GM19324 (cell line): ENCODE data around the gene HOXA6.
A peak's percentile ranks its signal among the peaks of the same experiment; 100 is the strongest.

Experiments
- ATAC-seq: cut with Tn5 transposase; IDR thresholded peaks from one replicate; pipeline ENCODE4 v1.9.1; 2021; ENCODE audit warnings: mild to moderate bottlenecking, moderate library complexity; ENCODE audit not compliant: unreplicated experiment, low FRiP score

The HOXA6 gene

DNA sequence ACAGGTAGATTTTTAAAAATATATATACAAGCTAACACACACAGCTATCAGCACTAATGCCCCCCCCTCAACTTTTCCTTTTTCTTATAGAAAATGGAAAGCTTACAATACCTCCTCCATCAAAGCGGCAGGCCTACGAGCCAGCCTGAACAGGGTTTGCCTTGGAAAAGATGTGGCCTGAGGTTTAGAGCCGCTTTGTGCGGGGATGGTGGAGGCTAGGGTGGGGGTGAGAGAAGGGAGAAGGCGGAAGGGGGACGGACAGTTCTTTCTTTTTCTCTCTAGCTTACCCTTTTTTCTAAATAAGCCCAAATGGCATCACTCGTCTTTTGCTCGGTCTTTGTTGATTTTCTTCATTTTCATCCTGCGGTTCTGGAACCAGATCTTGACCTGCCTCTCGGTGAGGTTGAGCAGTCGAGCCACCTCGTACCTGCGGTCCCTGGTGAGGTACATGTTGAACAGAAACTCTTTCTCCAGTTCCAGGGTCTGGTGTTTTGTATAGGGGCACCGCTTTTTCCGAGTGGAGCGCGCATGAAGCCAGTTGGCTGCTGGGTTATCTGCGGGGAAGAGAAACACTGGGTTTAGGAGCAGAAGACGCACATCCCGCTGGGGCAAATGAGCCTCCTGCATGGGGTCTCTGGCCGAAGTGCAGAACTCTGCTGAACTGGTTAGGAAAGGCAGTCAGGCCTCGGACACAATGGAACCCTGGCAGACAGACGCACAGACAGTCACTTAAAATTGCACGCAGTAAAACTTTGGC is 15.9 kb upstream of the HOXA6 start:
- no peak for ATAC-seq

DNA sequence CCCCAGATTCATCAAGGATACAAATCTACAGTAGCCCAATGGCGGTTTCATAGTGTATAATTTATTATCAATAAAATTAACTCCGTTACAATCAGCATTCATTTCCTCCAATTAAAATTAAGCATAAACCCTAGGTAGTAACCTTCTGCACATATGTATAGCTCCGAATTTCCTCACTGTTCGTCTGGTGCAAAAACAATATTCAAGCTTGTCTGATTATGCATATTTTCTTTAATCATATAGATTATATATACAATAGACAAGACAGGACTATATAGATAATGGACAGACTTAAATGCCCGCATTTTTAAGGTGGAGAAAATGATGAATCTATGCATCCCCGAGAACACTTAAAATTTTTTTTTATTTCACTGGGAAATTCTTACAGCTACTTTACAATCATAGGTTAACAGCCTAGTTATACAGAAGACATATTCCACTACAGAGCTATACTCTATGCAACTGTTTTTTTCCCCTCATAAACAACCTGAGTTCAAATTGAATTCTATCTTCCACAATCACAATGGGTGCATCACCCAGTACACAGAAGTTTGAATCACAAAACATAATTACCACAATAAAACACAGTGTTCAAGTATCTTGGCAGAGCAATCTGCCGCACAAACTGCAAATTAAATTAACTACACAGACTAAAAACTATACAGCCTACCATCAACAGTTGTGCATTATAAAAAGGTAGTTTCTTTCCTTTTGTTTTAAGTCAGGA is 15.2 kb upstream of the HOXA6 start:
- no peak for ATAC-seq

DNA sequence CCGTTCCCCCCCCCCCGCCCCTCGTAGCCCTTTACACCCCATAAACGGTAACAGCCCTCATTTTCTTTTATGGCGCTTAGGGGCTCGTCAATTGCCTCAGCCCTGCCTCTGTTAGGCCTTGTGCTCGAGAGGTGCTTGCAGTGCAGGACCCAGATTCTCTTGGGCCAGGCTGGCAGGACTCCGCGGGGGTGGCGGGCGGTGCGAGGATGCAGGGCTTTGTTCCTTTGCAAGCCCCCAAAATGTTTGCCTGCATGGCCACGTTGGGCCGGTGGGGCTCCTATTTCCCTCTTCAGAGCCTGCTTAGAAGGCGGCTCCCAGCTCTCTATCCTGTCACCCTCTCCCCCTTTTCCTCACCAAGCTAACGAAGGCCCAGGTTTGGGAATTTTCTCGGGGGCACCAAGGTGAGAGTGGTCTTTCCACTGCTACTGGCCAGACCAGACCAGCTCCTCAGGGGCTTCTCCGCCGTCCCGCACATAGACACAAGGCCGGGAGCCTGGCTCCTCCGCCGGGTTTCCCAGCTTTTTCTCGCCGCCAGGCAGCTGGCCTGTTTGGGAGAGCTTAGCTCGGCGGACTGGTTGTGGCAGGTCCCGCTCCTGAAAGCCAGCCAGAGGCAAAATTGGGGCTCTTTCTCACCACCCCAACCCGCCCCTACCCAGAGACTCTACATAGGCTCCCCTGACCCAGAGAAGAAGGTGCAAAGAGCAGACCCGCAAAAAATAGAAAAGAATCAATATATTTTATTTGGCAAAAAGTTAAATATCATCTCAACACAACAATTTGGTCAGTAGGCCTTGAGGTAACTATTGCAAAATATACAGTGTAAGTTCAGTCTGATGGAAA is 14.4 kb upstream of the HOXA6 start:
- ATAC-seq = no peak

DNA sequence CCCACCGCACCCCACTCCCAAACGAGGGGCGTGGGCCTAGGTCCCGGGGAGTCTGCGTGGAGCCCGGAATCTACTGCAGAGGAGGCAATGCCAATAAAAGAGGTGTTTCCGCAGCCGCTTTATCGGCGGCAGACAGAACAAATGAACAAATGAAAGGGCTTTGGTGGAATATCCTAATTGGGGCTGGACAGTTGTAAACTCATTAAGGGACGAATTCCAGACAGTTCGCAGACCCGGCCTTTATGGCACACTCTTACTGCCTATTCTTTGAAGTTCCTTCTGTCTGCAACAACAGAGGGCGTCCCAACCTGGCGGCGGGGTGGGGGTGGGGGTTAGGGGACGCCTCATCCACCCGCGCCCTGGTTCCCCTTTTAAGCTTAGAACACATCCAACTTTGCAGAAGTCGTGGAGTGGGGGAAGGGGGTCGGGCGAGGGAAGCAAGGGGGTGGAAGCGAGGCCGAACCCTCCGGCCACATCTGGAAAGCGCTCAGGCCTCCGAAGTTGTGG is 13.7 kb upstream of the HOXA6 start:
- no peak for ATAC-seq

DNA sequence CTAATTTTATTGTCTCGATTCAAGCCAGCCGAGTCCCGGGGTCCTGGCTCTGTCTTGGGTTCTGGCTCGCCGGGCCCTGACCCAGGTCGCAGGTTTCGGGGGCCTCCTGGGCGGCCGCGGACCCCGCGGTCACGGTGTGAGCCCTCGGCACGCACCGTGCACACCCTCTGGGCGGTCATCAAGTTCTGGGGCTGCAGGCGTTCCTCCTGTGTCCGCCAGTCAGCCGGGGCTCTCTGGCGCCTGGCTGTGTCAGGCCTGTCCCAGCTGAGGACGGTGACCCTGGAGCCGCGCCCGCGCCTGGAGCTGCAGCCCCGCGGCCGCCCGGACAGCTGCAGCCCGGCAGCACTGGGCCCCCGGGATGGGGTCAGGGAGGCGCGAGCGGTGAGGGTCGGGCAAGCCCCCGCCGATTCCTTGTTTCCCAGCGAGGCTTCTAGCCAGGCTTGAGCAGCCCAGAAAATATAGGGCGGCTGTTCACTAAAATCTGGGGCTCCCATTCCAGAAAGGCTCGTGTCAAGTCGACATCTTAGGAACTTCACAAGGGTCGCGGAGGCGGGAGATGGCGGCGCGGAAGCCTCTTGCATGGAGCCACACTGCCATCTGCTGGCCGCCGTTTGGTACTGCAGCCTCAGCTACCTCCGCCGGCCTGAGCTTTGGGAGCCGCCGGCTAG is 13.1 kb upstream of the HOXA6 start:
- ATAC-seq = peak; percentile 60

DNA sequence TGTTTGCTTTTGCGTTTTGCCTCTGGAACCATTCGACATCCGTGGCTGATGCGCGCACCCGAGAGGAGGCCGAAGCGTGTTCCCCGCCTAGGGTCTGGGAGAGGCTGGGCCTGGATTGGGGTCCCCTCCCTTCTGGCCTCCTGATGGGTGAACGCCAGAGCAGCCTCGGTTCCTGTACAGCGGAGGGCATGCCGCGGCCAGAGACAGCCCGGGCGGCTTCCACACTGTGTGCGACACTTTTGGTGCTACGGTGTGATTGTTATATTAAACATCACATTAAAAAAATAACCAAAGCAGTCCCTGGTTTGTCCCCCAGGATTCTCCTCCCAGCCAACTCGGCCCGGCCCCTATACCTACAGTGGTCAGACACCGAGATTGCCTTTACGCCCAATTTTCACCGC is 12.6 kb upstream of the HOXA6 start:
- ATAC-seq = peak; percentile 37

DNA sequence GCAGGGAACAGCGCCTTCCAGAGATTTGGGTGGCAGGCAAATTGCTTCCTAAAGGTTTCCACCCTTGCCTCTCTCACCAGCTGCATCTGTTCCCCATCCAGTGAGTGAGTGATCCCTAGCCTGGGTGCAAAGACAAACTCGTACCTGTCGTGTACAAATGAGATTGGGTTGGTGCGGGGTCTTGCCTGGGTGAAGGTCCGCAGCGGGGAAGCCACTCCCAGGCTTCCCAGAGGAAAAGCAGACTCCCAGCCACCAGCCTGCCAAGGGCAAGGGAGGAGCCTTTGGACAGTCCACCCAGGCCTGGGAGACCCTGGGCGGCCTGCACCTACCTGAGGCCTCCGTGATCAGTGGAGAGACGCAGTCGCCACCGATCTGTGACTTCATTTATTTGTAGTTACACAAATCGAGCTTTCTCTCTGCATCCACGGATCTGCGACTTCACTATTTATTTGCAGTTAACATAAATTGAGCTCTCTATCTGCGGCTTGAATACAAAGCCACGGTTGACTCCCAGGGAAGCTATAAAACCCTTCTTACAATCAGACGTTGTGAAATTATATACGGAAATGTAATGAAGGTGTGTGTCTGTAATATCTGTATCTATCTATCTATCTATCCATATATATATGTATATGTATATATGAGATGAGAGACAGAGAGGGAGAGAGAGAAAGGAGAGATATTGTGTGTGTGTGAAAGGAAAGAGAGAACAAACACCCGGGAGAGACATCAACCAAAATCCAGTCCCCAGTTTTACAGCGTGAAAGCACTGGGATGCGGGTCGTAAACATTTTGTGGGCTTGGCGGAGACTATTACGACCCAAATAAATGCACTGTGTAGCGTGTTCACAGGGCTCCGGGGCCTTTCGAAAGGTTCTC is 11.9 kb upstream of the HOXA6 start:
- ATAC-seq = no peak

DNA sequence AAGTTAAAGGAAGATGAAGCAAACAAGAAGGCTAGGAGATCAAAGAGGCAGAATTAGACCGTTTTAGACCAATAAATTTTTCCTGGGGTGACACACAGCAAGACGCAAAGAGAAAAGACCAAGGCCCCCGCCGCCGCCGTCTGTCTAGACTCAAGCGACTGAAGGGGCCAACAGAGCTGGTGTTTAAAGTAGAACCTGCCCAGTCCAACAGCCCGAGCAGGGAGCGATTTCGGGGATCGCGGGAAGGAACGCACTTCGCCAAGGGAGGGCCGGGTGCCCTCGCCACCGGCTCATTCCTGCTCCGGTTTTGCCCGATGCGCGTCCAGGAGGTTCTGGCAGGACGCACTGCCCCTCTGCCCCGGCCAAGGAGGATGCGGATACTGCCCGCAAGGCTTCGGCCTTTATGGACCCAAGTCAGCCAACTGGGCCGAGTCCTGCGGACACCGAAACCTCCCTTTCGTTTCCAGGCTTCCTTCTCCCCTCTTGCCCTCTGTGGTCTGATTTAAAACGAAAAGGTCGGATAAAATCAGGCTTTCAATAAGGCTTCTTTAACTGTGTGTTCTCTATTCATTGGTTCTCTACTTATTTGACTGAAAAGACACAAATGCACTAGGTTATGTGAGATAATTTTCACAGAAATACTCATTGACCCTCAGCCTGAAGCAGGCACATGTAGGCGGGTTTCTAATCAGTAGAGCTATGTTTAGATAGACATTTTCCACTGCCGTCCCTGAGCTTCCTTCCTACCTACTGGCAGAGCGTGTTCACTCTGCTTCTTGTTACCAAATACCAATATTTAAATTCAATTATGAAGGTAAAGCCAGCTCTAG is 11.1 kb upstream of the HOXA6 start:
- no peak for ATAC-seq

DNA sequence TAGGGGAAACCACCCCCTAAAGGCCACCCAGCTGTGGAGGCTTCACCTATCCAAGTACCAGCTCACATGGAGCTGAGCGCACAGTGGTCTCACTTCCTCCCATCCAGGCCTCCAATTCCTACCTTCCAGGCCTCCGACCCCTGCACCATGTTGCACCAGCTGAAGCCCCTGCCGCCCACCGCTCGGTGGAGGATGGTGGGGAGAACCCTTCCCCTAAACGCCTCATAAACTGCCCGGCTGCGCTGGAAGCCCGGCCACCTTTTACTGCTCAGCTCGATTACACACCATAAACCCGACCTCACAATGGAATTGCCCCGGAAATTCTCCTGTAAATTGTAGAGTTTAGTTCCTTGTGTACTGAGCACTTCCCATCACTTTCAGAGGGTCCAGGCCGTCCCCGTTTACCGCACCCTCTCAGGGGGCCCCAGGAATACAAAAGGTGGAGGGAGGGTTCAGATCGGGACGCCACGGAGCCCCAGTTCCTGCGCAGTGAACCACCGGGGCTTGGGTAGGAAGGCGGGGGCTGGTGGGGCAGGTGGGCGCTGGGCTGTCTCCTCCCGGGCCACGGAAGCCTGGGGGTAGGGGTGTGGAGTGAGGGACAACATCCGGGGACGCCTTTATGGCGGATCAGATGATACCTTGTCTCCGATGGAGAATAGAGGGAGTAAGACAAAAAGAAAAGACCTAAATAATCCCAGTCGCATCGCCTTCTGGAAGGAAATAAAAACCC is 10.3 kb upstream of the HOXA6 start:
- no peak for ATAC-seq

DNA sequence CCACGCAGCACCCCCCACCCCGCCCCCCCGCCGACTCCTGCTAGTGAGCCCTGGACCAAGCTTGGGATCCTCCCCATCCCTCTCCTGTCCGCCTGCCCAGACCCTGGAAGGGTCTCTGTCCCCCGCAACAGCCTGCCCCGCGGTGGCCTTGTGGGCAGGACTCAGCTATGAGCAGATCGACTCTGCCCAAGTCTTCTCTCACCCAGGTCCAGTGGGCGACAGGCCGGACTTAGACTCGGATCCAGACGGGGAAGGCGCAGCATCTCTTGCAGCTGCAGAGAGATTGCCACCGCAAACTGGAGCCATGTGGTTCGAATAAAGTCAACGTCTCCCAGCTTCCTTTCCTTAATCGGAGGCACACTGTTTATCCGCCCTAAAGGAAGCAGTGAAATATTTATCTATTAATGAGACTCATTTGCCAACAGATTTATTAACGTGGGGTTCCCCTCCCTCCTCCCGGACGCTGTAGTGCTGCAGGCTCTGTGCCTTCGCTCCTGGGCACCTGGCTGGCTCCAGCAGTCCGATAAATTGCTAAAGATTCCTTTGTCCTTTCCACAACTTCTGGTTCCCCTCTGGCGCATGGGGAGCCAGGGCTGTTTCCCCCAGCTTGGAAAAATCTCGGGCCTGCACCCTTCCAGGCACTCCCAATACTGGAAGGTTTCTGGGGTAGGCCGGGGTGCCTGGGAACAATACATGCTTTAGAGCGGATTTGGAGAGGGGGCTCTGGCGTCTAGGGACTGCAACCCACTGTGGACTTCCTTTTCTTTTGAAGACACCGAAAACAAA is 9.5 kb upstream of the HOXA6 start:
- ATAC-seq = no peak

DNA sequence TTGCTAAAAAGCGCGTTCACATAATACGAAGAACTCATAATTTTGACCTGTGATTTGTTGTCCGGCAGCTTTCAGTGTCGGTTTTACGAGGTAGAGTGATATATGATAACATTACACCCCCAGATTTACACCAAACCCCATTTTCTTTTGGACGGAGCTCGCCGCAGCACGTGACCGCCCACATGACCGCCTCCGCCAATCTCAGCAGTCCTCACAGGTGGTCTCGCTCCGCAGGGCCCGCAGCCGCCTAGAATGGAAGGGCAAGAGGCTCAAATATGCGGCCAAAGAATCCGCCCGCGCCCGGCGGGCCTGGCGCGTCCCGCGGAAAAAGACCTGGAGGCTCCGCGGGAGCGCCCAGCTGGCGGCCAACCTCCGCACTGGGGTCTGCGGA is 8.9 kb upstream of the HOXA6 start, which contains the start of gene HOXA7:
TSS of gene HOXA7 (minus strand) at position 168 of the 391 bp plus-strand sequence. CDS start at position 38, 130 bp downstream.
- ATAC-seq = no peak

DNA sequence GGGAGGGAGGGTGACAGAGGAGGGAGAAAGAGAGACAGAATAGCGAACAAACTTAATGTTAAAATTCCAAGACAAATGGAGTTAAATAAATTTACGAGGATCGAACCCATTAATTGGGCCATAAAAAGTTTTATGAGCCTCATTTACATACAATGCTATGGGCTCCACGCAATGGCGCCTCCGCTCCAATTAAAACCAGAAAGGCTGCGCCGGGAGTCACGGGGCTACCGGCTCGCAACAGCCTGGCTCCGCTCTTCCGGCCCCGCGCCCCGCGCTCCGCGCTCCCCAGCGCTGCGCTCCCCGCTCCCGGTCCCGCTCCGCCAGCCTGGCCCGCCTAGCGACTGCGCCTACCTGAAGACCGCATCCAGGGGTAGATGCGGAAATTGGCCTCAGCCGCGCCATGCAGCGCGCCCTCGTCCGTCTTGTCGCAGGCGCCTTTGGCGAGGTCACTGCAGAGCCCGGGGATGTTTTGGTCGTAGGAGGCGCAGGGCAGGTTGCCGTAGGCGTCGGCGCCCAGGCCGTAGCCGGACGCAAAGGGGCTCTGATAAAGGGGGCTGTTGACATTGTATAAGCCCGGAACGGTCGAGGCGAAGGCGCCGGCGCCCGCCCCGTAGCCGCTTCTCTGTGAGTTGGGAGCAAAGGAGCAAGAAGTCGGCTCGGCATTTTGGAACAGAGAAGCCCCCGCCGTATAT is 8.4 kb upstream of the HOXA6 start:
- ATAC-seq = no peak

DNA sequence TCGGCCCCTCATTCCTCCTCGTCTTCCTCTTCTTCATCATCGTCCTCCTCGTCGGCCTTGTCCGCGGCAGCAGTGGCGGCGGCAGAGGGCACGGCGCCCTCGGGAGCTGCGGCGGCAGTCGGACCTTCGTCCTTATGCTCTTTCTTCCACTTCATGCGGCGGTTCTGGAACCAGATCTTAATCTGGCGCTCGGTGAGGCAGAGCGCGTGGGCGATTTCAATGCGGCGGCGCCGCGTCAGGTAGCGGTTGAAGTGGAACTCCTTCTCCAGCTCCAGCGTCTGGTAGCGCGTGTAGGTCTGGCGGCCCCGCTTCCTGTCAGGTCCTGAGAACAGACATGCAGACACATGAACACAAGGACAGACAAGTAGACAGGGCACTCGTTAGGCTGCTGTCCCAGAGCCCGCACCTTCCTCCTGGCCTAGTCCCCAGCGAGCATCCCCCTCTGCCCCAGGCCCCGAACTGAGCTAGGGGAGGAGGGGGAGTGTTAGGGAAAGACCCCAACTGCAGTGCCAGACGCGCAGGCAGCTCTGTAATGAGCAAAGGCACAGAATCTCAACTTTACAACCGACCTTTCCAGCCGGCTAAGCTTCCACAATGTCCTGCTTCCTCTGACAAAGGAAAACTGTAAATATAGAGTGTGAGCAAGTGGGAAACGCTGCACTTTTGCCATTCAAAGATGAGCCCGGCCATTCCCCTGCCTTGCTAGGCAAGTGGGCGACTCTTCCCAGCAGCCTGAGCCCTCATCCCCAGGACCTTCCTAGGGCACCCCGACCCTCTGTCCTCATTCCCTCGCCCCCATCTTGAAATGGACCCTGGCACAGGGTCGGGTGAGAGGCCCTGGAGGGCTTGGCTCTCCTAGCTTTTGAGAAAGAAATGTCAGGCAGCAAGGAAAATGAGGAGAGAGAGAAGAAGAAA is 7.6 kb upstream of the HOXA6 start:
- no peak for ATAC-seq

DNA sequence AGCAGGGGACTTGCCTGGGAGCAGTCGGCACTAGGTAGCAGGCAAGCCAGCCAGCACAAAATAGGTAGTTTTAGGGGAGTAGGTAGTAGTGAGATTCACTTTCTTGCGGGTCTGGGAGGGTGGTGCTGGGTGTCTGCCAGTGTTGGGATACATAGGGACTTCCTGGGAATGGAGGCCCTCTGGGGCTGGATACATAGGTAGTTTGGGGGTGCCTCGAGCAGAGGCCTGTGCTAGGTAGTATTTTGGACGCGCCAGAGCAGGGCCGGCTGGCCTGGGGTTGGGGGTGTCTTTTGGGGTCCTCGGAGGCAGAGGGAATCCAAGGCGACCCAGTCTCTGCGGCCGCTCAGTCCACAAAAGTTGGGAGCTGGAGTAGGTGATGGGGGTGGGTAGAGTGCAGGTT is 6.8 kb upstream of the HOXA6 start:
- ATAC-seq = no peak

DNA sequence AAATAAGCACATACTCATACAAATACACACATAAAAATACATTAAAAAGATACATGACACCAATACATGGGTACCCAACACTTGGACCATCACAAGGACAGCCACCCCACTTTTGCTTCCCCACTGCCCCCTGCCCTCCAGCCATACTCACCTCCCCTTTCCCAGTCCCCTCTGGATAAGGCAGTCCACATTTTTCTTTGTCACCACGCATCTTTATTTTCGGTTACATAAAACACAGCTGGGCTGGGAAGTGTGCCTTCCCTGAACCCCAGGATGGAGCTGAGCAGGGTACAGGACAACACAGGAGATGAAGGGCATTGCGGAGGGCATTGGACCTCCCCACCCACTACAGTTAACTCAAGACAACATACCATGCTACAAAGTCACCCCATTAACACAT is 6.0 kb upstream of the HOXA6 start:
- ATAC-seq = no peak
